Thyroid gland (tissue), 4 donors: ENCODE results near the gene HLA-F. TPM values are rescaled to one million over a fixed set of nuclear protein-coding genes. Genes with fewer than 3 reads are reported as not detected.

Experiments
- DNase-seq, 2 donors: peaks; one replicate each; pipeline ENCODE4 v3.0.0-alpha.2; 2019
- H3K27ac ChIP-seq, 3 donors: fragments of 200-600 bp; sonication (generic); 1 replicate in 2 of 3; 2 replicates in 1 of 3; pipeline ENCODE4 v1.5.1; 2016 to 2019; ENCODE audit warnings: mild to moderate bottlenecking in 1 of 3, moderate library complexity in 1 of 3
- H3K27me3 ChIP-seq: fragments of 200-600 bp; sonication (generic); one replicate; pipeline ENCODE4 v1.5.1; 2019
- H3K36me3 ChIP-seq, 2 donors: fragments of 200-600 bp; sonication (generic); one replicate each; pipeline ENCODE4 v1.5.1; 2016 to 2019
- H3K4me1 ChIP-seq, 2 donors: fragments of 200-600 bp; sonication (generic); one replicate each; pipeline ENCODE4 v1.5.1; 2017 to 2019
- H3K4me3 ChIP-seq, 3 donors: fragments of 200-600 bp; sonication (generic); replicated peaks in 1 of 3; 1 replicate in 2 of 3; 2 replicates in 1 of 3; pipeline ENCODE4 v1.5.1; 2016; ENCODE audit warnings: mild to moderate bottlenecking in 1 of 3
- H3K9me3 ChIP-seq: fragments of 200-600 bp; sonication (generic); one replicate; pipeline ENCODE4 v1.5.1; 2017
- POLR2A ChIP-seq, 2 donors: fragments of 450-650 bp; IDR thresholded peaks; one replicate each; pipeline ENCODE4 v1.6.1; 2017; ENCODE audit warnings: antibody characterized with exemption in 2 of 2, mild to moderate bottlenecking in 2 of 2, moderate library complexity in 1 of 2
- WGBS, 2 donors: methylation state at CpG; one replicate each; pipeline ENCODE4 v1.1.5; 2017; 5-methylcytosine and 5-hydroxymethylcytosine counted together
- intact Hi-C: fragments of 100-400 bp; cut with DNase I; formaldehyde crosslinking; loops from one replicate; pipeline ENCODE4 v1.15.1; 2023
- total RNA-seq, 4 donors: library from RNA; depleted of rRNA; stranded (reverse); fragments of >200 nt; gene quantifications; one replicate each; pipeline ENCODE4 v1.2.3, GENCODE V29; 2016
- TF ChIP-seq, protein P1 (sequence below), 6 experiments: fragments of 200-600 bp in 3 of 6; fragments of 450-650 bp in 3 of 6; sonication (generic) in 3 of 6; IDR thresholded peaks; one replicate each; pipeline ENCODE4 v1.5.1; 2016 to 2019; ENCODE audit warnings: antibody characterized with exemption in 6 of 6, mild to moderate bottlenecking in 2 of 6, inconsistent platforms in 1 of 6, moderate library complexity in 1 of 6

Gene HLA-F
- total RNA-seq, 4 donors from 2014 or later: 33.9 to 81.3 (median 44.6) TPM

GRCh38 chr6:29751480-29751879, 28.2 kb downstream of the HLA-F start:
- Histone ChIP-seq H3K36me3 (no peaks in the 10 kb centered on the region), H3K27ac (no peak overlapping the region), H3K9me3 (no peaks in the 10 kb centered on the region), H3K4me1 (peaks cover 18 to 20% of the 10 kb centered on the region in 2 donors), H3K4me3 (no peak overlapping the region), H3K27me3 (no peaks in the 10 kb centered on the region)
- intact Hi-C loops: no loop called here
- DNase-seq: no peak
- WGBS, 2 donors: 83 to 90% methylated on average over 3 of the region's 3 CpGs
- TF ChIP-seq, protein P1, sequence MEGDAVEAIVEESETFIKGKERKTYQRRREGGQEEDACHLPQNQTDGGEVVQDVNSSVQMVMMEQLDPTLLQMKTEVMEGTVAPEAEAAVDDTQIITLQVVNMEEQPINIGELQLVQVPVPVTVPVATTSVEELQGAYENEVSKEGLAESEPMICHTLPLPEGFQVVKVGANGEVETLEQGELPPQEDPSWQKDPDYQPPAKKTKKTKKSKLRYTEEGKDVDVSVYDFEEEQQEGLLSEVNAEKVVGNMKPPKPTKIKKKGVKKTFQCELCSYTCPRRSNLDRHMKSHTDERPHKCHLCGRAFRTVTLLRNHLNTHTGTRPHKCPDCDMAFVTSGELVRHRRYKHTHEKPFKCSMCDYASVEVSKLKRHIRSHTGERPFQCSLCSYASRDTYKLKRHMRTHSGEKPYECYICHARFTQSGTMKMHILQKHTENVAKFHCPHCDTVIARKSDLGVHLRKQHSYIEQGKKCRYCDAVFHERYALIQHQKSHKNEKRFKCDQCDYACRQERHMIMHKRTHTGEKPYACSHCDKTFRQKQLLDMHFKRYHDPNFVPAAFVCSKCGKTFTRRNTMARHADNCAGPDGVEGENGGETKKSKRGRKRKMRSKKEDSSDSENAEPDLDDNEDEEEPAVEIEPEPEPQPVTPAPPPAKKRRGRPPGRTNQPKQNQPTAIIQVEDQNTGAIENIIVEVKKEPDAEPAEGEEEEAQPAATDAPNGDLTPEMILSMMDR (IDR thresholded peaks at IDR 0.05): no peak
- TF ChIP-seq POLR2A (IDR thresholded peaks at IDR 0.05): no peak

- TF ChIP-seq POLR2A (IDR thresholded peaks at IDR 0.05): peak in 1 of 2 donors; percentile 56
- TF ChIP-seq, protein P1 (IDR thresholded peaks at IDR 0.05): peak; percentile 69 to 99 (median 96)
- Histone ChIP-seq H3K27me3 (no peaks in the 10 kb centered on the region), H3K36me3 (no peaks in the 10 kb centered on the region), H3K4me3 (peak overlapping the region; percentile 58 to 65 (median 62)), H3K9me3 (no peaks in the 10 kb centered on the region), H3K27ac (peak overlapping the region; percentile 66 to 92 (median 92)), H3K4me1 (peaks cover 16 to 19% of the 10 kb centered on the region in 2 donors)
- intact Hi-C loops: loop anchor here (2.0 kb wide), 1 partner anchor 14 kb away; no protein-coding TSS in a partner anchor
- peak; percentile 85 to 89 for DNase-seq
- 2% methylated on average over 41 to 52 of the region's 64 CpGs for WGBS, 2 donors
These were observed 29.4 kb downstream of the HLA-F start for GRCh38 chr6:29752451-29753308.

DNA sequence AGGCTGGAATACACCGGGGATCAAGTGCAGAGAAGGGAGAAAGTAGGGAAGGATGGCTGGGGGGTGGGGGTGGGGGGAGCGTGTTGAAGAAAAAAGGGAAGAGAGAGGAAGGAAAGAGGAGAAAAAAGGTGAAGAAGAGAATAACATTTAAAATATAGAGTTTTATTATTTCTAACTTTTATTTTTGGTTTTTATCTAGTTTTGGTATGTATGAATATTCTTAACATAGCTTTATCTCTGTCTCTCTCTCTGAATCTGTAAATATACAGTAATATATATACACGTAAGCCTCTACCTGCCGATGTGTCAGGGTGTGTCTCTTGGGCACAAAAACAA, 30.0 kb downstream of the HLA-F start:
- peaks cover 12 to 13% of the 10 kb centered on the region in 2 donors for H3K4me1 ChIP-seq
- 17 to 19% methylated on average over 4 of the region's 4 CpGs for WGBS, 2 donors

DNA sequence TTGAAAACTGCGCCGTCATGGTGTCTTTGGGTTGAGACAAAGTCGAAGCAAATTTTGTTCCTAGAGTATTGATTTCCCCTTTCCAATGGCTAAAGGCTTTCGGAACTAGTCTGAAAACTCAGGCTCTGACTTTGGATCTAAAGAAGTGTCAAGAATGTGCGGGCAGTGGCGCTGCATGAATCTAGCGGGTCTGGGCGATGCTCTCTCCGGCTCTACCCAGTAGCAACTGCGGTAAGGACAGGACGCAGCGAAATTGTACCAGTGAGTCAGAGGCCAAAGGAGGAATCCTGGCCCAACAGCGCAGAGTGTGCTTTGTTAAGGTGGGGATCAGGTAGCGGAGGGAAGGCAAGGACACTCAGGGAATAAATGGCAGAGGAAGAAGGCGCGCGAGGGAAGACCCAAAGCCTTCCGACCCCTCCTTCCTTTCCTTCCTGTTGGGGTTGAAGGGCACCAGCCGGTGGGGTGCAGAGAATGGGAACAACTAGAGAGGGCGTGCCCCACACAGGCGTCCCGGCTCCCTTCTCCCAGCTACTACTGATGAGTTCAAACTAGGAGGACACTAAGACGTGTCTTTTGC, 32.1 kb downstream of the HLA-F start:
- 43 to 45% methylated on average over 23 of the region's 23 CpGs for WGBS, 2 donors
- DNase-seq: no peak
- H3K9me3 ChIP-seq: no peaks in the 10 kb centered on the region
- intact Hi-C loops: no loop called here
- no peaks in the 10 kb centered on the region for H3K27me3 ChIP-seq
- H3K4me3 ChIP-seq: no peak overlapping the region
- no peaks in the 10 kb centered on the region for H3K36me3 ChIP-seq
- H3K27ac ChIP-seq: no peak overlapping the region
- H3K4me1 ChIP-seq: peaks cover 4 to 6% of the 10 kb centered on the region in 2 donors
- no peak for TF ChIP-seq POLR2A (IDR thresholded peaks at IDR 0.05)
- TF ChIP-seq, protein P1 (IDR thresholded peaks at IDR 0.05): no peak

More for the DNA sequence above, 30.0 kb downstream of the HLA-F start:
- Histone ChIP-seq H3K9me3 (no peaks in the 10 kb centered on the region), H3K36me3 (no peaks in the 10 kb centered on the region), H3K27me3 (no peaks in the 10 kb centered on the region), H3K27ac (peak overlapping the region in 2 of 3 donors; percentile 92), H3K4me3 (peak overlapping the region in 1 of 3 donors; percentile 62)
- intact Hi-C loops: loop anchor here (2.0 kb wide), 1 partner anchor 14 kb away; no protein-coding TSS in a partner anchor
- no peak for DNase-seq
- TF ChIP-seq, protein P1 (IDR thresholded peaks at IDR 0.05): peak in 1 of 6 experiments; percentile 14
- TF ChIP-seq POLR2A (IDR thresholded peaks at IDR 0.05): no peak

DNA sequence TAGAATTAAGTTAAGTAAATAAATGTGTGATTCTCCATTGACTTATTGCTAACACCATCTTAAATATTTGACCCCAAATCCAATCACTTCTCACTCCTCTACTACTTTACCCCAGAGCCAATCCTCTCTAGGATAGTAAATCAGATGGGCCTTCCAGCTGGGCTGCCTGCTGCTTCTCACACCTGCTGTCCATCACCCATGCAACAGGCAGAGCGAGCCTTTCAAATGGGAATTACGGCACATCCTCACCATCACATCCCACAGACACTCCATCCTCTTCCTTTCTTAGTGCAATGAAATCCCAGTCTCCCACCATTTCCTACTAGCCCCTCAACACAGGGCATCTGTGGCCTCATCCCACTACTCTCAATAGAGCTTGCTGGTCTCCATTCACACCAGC, 34.0 kb downstream of the HLA-F start:
- Histone ChIP-seq H3K9me3 (no peaks in the 10 kb centered on the region), H3K27ac (no peak overlapping the region), H3K27me3 (no peaks in the 10 kb centered on the region), H3K4me3 (no peak overlapping the region), H3K4me1 (peaks cover 0 to 6% of the 10 kb centered on the region in 2 donors), H3K36me3 (no peaks in the 10 kb centered on the region)
- no peak for DNase-seq
- no peak for TF ChIP-seq POLR2A (IDR thresholded peaks at IDR 0.05)
- TF ChIP-seq, protein P1 (IDR thresholded peaks at IDR 0.05): no peak
- WGBS, 2 donors: 69 to 92% methylated on average over 2 of the region's 2 CpGs
- intact Hi-C loops: no loop called here
